Measurements from ENCODE around the gene PTPRD.

PTPRD gene

GRCh38 chr9:10130061-10130675 is 482.6 kb downstream of the PTPRD start:
- no peaks in the 10 kb centered on the region for H3K4me1 ChIP-seq (ENCODE audit: control insufficient read depth, insufficient read depth, low read length)
- H3K36me3 ChIP-seq (ENCODE audit: control insufficient read depth in 2 of 2, insufficient read depth in 2 of 2, low read length in 2 of 2): no peaks in the 10 kb centered on the region
- H3K27me3 ChIP-seq (ENCODE audit: control insufficient read depth in 1 of 2, insufficient read depth in 2 of 2, low read length in 2 of 2): no peaks in the 10 kb centered on the region
- H3K9me3 ChIP-seq (ENCODE audit: control insufficient read depth in 2 of 2, low read length in 2 of 2): no peaks in the 10 kb centered on the region
- no peak overlapping the region for H3K9ac ChIP-seq (ENCODE audit: low read length in 2 of 2)
- H3K4me3 ChIP-seq (ENCODE audit: low read length in 2 of 2): no peak overlapping the region
- no peak overlapping the region for H3K27ac ChIP-seq (ENCODE audit: low read length)

DNA sequence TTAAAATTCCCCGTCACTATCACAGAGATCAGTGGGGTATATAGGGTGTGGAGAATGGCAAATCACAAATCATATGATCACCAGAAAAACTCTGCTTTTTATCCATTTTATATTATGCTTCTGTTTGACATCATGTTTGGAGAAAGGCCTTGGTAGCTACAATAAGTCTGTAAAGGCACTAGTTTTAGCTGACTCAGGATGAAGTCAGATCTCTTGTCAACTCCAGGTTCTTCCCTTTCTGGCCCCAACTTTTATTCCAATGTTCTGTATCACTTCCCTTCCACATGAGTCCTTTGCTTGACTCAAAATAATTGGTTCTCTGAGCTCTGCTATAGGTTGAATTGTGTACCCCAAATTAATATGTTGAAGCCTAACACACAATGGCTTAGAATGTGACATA is 484.9 kb downstream of the PTPRD start:
- Histone ChIP-seq H3K27ac (ENCODE audit: low read length) (no peak overlapping the region), H3K36me3 (ENCODE audit: control insufficient read depth in 2 of 2, insufficient read depth in 2 of 2, low read length in 2 of 2) (no peaks in the 10 kb centered on the region), H3K4me1 (ENCODE audit: control insufficient read depth, insufficient read depth, low read length) (no peaks in the 10 kb centered on the region), H3K9me3 (ENCODE audit: control insufficient read depth in 2 of 2, low read length in 2 of 2) (no peaks in the 10 kb centered on the region), H3K9ac (ENCODE audit: low read length in 2 of 2) (no peak overlapping the region), H3K27me3 (ENCODE audit: control insufficient read depth in 1 of 2, insufficient read depth in 2 of 2, low read length in 2 of 2) (no peaks in the 10 kb centered on the region), H3K4me3 (ENCODE audit: low read length in 2 of 2) (no peak overlapping the region)

GRCh38 chr9:10112798-10113197 is 500.0 kb downstream of the PTPRD start:
- Histone ChIP-seq H3K9me3 (ENCODE audit: control insufficient read depth in 2 of 2, low read length in 2 of 2) (no peaks in the 10 kb centered on the region), H3K4me1 (ENCODE audit: control insufficient read depth, insufficient read depth, low read length) (no peaks in the 10 kb centered on the region), H3K9ac (ENCODE audit: low read length in 2 of 2) (no peak overlapping the region), H3K27me3 (ENCODE audit: control insufficient read depth in 1 of 2, insufficient read depth in 2 of 2, low read length in 2 of 2) (no peaks in the 10 kb centered on the region), H3K36me3 (ENCODE audit: control insufficient read depth in 2 of 2, insufficient read depth in 2 of 2, low read length in 2 of 2) (no peaks in the 10 kb centered on the region), H3K4me3 (ENCODE audit: low read length in 2 of 2) (no peak overlapping the region), H3K27ac (ENCODE audit: low read length) (no peak overlapping the region)

DNA sequence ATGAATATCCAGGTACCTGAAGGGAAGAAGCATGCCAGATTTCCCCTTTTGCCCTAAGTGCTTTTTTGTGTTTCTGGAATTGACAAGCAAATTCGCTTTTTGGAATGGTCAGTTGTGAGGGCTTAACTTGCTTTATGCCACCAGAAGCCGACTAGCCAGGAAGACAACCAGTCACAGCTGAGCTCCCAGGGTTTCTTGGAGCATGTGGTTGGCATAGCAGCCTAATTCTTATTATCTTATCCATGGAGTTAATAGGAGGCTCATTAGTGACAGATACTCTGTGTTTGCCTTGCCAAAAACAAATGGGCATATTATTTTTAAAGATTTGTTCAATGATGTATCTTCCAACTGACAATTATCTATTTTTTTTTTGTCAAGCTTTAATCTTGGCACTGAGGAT is 500.7 kb downstream of the PTPRD start:
- no peaks in the 10 kb centered on the region for H3K36me3 ChIP-seq (ENCODE audit: control insufficient read depth in 2 of 2, insufficient read depth in 2 of 2, low read length in 2 of 2)
- no peaks in the 10 kb centered on the region for H3K9me3 ChIP-seq (ENCODE audit: control insufficient read depth in 2 of 2, low read length in 2 of 2)
- no peak overlapping the region for H3K27ac ChIP-seq (ENCODE audit: low read length)
- H3K4me3 ChIP-seq (ENCODE audit: low read length in 2 of 2): no peak overlapping the region
- H3K9ac ChIP-seq (ENCODE audit: low read length in 2 of 2): no peak overlapping the region
- H3K4me1 ChIP-seq (ENCODE audit: control insufficient read depth, insufficient read depth, low read length): no peaks in the 10 kb centered on the region
- no peaks in the 10 kb centered on the region for H3K27me3 ChIP-seq (ENCODE audit: control insufficient read depth in 1 of 2, insufficient read depth in 2 of 2, low read length in 2 of 2)

DNA sequence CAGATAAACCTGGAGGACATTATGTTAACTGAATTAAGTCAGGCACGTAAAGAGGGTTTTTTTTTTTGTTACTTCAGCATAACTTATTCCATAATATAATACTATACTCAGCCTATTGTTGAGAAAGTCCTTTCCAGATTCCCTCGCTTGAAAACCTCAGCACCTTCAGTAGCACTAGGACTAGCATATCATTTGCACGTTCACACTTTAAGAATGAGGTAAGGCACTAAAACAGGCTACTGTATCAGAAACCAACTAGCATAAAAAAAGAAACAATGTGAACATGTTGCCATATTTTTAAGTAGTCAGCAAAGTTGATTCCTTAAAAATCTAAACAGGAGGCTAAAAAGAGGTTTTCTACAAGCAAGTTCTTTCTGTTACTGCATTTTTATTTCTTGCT is 504.0 kb downstream of the PTPRD start:
- Histone ChIP-seq H3K9ac (ENCODE audit: low read length in 2 of 2) (no peak overlapping the region), H3K27me3 (ENCODE audit: control insufficient read depth in 1 of 2, insufficient read depth in 2 of 2, low read length in 2 of 2) (no peaks in the 10 kb centered on the region), H3K4me3 (ENCODE audit: low read length in 2 of 2) (no peak overlapping the region)

GRCh38 chr9:10104774-10105173 is 508.0 kb downstream of the PTPRD start:
- no peak overlapping the region for H3K4me3 ChIP-seq (ENCODE audit: low read length in 2 of 2)
- H3K9ac ChIP-seq (ENCODE audit: low read length in 2 of 2): no peak overlapping the region
- no peaks in the 10 kb centered on the region for H3K9me3 ChIP-seq (ENCODE audit: control insufficient read depth in 2 of 2, low read length in 2 of 2)
- no peaks in the 10 kb centered on the region for H3K27me3 ChIP-seq (ENCODE audit: control insufficient read depth in 1 of 2, insufficient read depth in 2 of 2, low read length in 2 of 2)
- H3K36me3 ChIP-seq (ENCODE audit: control insufficient read depth in 2 of 2, insufficient read depth in 2 of 2, low read length in 2 of 2): no peaks in the 10 kb centered on the region
- no peaks in the 10 kb centered on the region for H3K4me1 ChIP-seq (ENCODE audit: control insufficient read depth, insufficient read depth, low read length)
- H3K27ac ChIP-seq (ENCODE audit: low read length): no peak overlapping the region

More for the DNA sequence above, 504.0 kb downstream of the PTPRD start:
- Histone ChIP-seq H3K36me3 (ENCODE audit: control insufficient read depth in 2 of 2, insufficient read depth in 2 of 2, low read length in 2 of 2) (no peaks in the 10 kb centered on the region), H3K4me1 (ENCODE audit: control insufficient read depth, insufficient read depth, low read length) (no peaks in the 10 kb centered on the region), H3K27ac (ENCODE audit: low read length) (no peak overlapping the region), H3K9me3 (ENCODE audit: control insufficient read depth in 2 of 2, low read length in 2 of 2) (no peaks in the 10 kb centered on the region)

DNA sequence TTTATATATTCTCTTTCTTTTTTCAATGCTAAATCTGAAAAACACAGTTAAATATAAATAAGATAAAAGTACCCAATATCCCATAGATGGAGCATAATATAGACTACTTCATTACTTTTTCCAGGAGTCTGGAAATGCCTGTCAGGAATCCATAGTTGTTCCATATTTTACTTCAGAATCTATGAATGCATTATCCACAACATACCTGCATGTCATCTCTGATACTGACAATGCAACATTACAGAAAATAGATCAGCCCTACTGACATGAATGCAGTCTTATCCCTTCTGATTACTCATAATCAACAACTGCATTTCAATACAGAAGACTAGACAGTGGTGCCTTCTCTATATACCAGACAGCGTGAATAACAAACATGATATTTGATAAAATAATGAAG is 517.6 kb downstream of the PTPRD start:
- H3K4me3 ChIP-seq (ENCODE audit: low read length in 2 of 2): no peak overlapping the region
- no peak overlapping the region for H3K9ac ChIP-seq (ENCODE audit: low read length in 2 of 2)
- no peaks in the 10 kb centered on the region for H3K9me3 ChIP-seq (ENCODE audit: control insufficient read depth in 2 of 2, low read length in 2 of 2)
- H3K27me3 ChIP-seq (ENCODE audit: control insufficient read depth in 1 of 2, insufficient read depth in 2 of 2, low read length in 2 of 2): no peaks in the 10 kb centered on the region
- H3K27ac ChIP-seq (ENCODE audit: low read length): no peak overlapping the region
- H3K4me1 ChIP-seq (ENCODE audit: control insufficient read depth, insufficient read depth, low read length): no peaks in the 10 kb centered on the region
- H3K36me3 ChIP-seq (ENCODE audit: control insufficient read depth in 2 of 2, insufficient read depth in 2 of 2, low read length in 2 of 2): no peaks in the 10 kb centered on the region

- Histone ChIP-seq H3K36me3 (ENCODE audit: control insufficient read depth in 2 of 2, insufficient read depth in 2 of 2, low read length in 2 of 2) (no peaks in the 10 kb centered on the region), H3K4me3 (ENCODE audit: low read length in 2 of 2) (no peak overlapping the region), H3K4me1 (ENCODE audit: control insufficient read depth, insufficient read depth, low read length) (no peaks in the 10 kb centered on the region), H3K27me3 (ENCODE audit: control insufficient read depth in 1 of 2, insufficient read depth in 2 of 2, low read length in 2 of 2) (no peaks in the 10 kb centered on the region), H3K9me3 (ENCODE audit: control insufficient read depth in 2 of 2, low read length in 2 of 2) (no peaks in the 10 kb centered on the region), H3K9ac (ENCODE audit: low read length in 2 of 2) (no peak overlapping the region), H3K27ac (ENCODE audit: low read length) (no peak overlapping the region)
Observed at GRCh38 chr9:10094563-10094962, 518.2 kb downstream of the PTPRD start.

GRCh38 chr9:10080012-10080411 is 532.8 kb downstream of the PTPRD start:
- H3K27ac ChIP-seq (ENCODE audit: low read length): no peak overlapping the region
- H3K4me3 ChIP-seq (ENCODE audit: low read length in 2 of 2): no peak overlapping the region
- no peak overlapping the region for H3K9ac ChIP-seq (ENCODE audit: low read length in 2 of 2)
- no peaks in the 10 kb centered on the region for H3K9me3 ChIP-seq (ENCODE audit: control insufficient read depth in 2 of 2, low read length in 2 of 2)
- H3K4me1 ChIP-seq (ENCODE audit: control insufficient read depth, insufficient read depth, low read length): no peaks in the 10 kb centered on the region
- H3K36me3 ChIP-seq (ENCODE audit: control insufficient read depth in 2 of 2, insufficient read depth in 2 of 2, low read length in 2 of 2): no peaks in the 10 kb centered on the region
- H3K27me3 ChIP-seq (ENCODE audit: control insufficient read depth in 1 of 2, insufficient read depth in 2 of 2, low read length in 2 of 2): no peaks in the 10 kb centered on the region

DNA sequence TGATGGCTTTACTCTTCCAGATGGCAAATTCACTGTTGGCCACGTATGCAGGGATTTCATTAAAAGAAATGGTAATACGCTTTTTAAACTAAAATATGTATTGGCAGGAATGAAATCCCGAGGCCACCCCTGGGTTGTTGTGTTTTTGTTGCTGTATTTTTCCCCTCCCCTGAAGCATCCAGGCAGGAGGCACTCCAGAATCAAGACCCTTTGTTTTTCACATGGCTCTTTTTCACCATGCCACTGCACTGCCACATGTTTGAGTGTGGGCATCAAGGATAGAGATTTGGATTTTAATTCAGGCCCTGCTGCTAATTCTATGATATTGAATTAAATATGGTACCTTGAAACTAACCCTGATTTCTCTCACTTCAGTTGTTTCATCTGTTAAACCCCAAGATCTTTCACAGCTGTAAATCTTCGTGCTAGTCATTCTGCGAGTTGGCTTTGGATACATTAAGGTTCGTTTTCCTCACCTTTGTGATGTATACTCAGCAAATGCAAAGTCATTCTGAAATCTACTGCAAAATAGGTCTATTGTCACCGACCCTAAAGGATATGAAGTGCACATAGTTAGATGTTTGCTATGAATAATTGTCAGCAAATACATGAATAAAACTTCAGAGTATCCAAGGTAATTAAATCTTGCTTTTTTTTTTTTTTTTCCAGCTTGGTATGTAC is 533.4 kb downstream of the PTPRD start:
- Histone ChIP-seq H3K27ac (ENCODE audit: low read length) (no peak overlapping the region), H3K36me3 (ENCODE audit: control insufficient read depth in 2 of 2, insufficient read depth in 2 of 2, low read length in 2 of 2) (no peaks in the 10 kb centered on the region), H3K9me3 (ENCODE audit: control insufficient read depth in 2 of 2, low read length in 2 of 2) (no peaks in the 10 kb centered on the region), H3K4me3 (ENCODE audit: low read length in 2 of 2) (no peak overlapping the region), H3K27me3 (ENCODE audit: control insufficient read depth in 1 of 2, insufficient read depth in 2 of 2, low read length in 2 of 2) (no peaks in the 10 kb centered on the region), H3K4me1 (ENCODE audit: control insufficient read depth, insufficient read depth, low read length) (no peaks in the 10 kb centered on the region), H3K9ac (ENCODE audit: low read length in 2 of 2) (no peak overlapping the region)

DNA sequence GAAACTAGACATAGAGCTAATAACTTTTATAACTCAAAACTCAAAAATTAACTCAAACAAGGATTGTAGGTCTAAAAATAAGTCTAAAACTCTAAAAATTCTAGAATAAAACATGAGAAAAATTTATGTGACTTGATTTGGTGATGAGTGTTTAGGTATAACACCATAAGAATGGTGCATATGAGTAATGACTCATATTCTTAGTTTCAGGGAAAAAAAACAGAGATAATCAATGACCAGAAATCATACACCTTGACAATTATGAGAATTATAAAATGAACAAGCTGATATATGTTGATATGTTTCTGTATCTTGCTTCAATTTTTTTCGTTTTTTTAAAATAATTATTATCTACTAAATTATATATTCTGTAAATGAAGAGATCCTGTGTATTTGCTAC is 541.2 kb downstream of the PTPRD start:
- H3K36me3 ChIP-seq (ENCODE audit: control insufficient read depth in 2 of 2, insufficient read depth in 2 of 2, low read length in 2 of 2): no peaks in the 10 kb centered on the region
- H3K4me1 ChIP-seq (ENCODE audit: control insufficient read depth, insufficient read depth, low read length): no peaks in the 10 kb centered on the region
- no peak overlapping the region for H3K4me3 ChIP-seq (ENCODE audit: low read length in 2 of 2)
- H3K9ac ChIP-seq (ENCODE audit: low read length in 2 of 2): no peak overlapping the region
- no peaks in the 10 kb centered on the region for H3K27me3 ChIP-seq (ENCODE audit: control insufficient read depth in 1 of 2, insufficient read depth in 2 of 2, low read length in 2 of 2)
- no peak overlapping the region for H3K27ac ChIP-seq (ENCODE audit: low read length)
- peaks cover 0 to 2% of the 10 kb centered on the region in 2 donors for H3K9me3 ChIP-seq (ENCODE audit: control insufficient read depth in 2 of 2, low read length in 2 of 2)
